Measurements from ENCODE around the gene STPG3.

Gene STPG3

GRCh38 chr9:137265496-137266161 is 14.5 kb downstream of the STPG3 start:
- DNase-seq (ENCODE audit: low read depth in 2 of 2), result no peak

GRCh38 chr9:137266162-137266527 is 15.1 kb downstream of the STPG3 start:
- DNase-seq (ENCODE audit: low read depth in 2 of 2), result no peak

- DNase-seq (ENCODE audit: low read depth in 2 of 2), result no peak
Observed at GRCh38 chr9:137266585-137267453, 15.7 kb downstream of the STPG3 start.

- no peak for DNase-seq (ENCODE audit: low read depth in 2 of 2)
Observed at GRCh38 chr9:137267933-137268355, 16.9 kb downstream of the STPG3 start.

GRCh38 chr9:137268538-137269201 is 17.6 kb downstream of the STPG3 start:
- DNase-seq (ENCODE audit: low read depth in 2 of 2), result no peak

GRCh38 chr9:137269231-137269772 is 18.2 kb downstream of the STPG3 start:
- no peak for DNase-seq (ENCODE audit: low read depth in 2 of 2)

GRCh38 chr9:137270929-137271695 is 20.0 kb downstream of the STPG3 start:
- no peak for DNase-seq (ENCODE audit: low read depth in 2 of 2)

GRCh38 chr9:137271696-137272076 is 20.6 kb downstream of the STPG3 start:
- DNase-seq (ENCODE audit: low read depth in 2 of 2), result no peak

- no peak for DNase-seq (ENCODE audit: low read depth in 2 of 2)
Observed at GRCh38 chr9:137272241-137273094, 21.4 kb downstream of the STPG3 start.

- DNase-seq (ENCODE audit: low read depth in 2 of 2), result no peak
Observed at GRCh38 chr9:137273095-137273490, 22.0 kb downstream of the STPG3 start.

GRCh38 chr9:137273611-137274320 is 22.7 kb downstream of the STPG3 start:
- DNase-seq (ENCODE audit: low read depth in 2 of 2), result no peak

GRCh38 chr9:137275203-137275587 is 24.1 kb downstream of the STPG3 start:
- no peak for DNase-seq (ENCODE audit: low read depth in 2 of 2)

- no peak for DNase-seq (ENCODE audit: low read depth in 2 of 2)
Observed at GRCh38 chr9:137275588-137276472, 24.7 kb downstream of the STPG3 start.

GRCh38 chr9:137276473-137277328 is 25.6 kb downstream of the STPG3 start:
- DNase-seq (ENCODE audit: low read depth in 2 of 2), result no peak

- no peak for DNase-seq (ENCODE audit: low read depth in 2 of 2)
Observed at GRCh38 chr9:137277329-137278041, 26.4 kb downstream of the STPG3 start, which contains the start of gene TOR4A. TOR4A (plus strand) TSS chr9:137277726; CDS start chr9:137278690, 964 bp downstream.

- DNase-seq (ENCODE audit: low read depth in 2 of 2), result no peak
Observed at GRCh38 chr9:137278061-137278701, 27.1 kb downstream of the STPG3 start.

Measured in stimulated activated CD4-positive, alpha-beta T cell treated with anti-CD3 and anti-CD28 coated beads, Interleukin-1b, Interleukin-23, amount 100 ng/mL, for 4 hours (primary cell).